C4-2B (cell line): ENCODE results near the gene CDS1.

ENCODE experiments used
- H3K27ac ChIP-seq: fragments of 450-650 bp; 2 replicates; pipeline ENCODE4 v1.5.1; 2017
- CTCF ChIP-seq: fragments of 450-650 bp; conservative IDR thresholded peaks from 2 replicates; pipeline ENCODE4 v1.5.1; 2017; ENCODE audit warnings: mild to moderate bottlenecking
- ZFX ChIP-seq: fragments of 450-650 bp; IDR thresholded peaks from 2 replicates; pipeline ENCODE4 v1.6.1; 2017

The CDS1 gene

GRCh38 chr4:84632092-84632491, 49.2 kb downstream of the CDS1 start:
- no peak overlapping the region for H3K27ac ChIP-seq
- TF ChIP-seq CTCF (no peak), ZFX (no peak)

- no peak overlapping the region for H3K27ac ChIP-seq
- TF ChIP-seq ZFX (no peak), CTCF (no peak)
Measured at GRCh38 chr4:84634961-84635360, 52.0 kb downstream of the CDS1 start.

- TF ChIP-seq CTCF, result no peak
- no peak for TF ChIP-seq ZFX
- no peak overlapping the region for H3K27ac ChIP-seq
Measured at GRCh38 chr4:84638092-84638491, 55.2 kb downstream of the CDS1 start.

- no peak for TF ChIP-seq ZFX
- TF ChIP-seq CTCF, result no peak
Measured at GRCh38 chr4:84639145-84639544, 56.2 kb downstream of the CDS1 start.

GRCh38 chr4:84644087-84644486, 61.2 kb downstream of the CDS1 start:
- H3K27ac ChIP-seq, result no peak overlapping the region
- TF ChIP-seq CTCF (no peak), ZFX (no peak)

More at GRCh38 chr4:84639145-84639544, 56.2 kb downstream of the CDS1 start:
- H3K27ac ChIP-seq, result no peak overlapping the region

- TF ChIP-seq ZFX, result no peak
- TF ChIP-seq CTCF, result no peak
- no peak overlapping the region for H3K27ac ChIP-seq
Measured at GRCh38 chr4:84647312-84647884, 64.5 kb downstream of the CDS1 start.

- no peak overlapping the region for H3K27ac ChIP-seq
- no peak for TF ChIP-seq ZFX
- no peak for TF ChIP-seq CTCF
Measured at GRCh38 chr4:84648178-84648577, 65.3 kb downstream of the CDS1 start.
